GM21576 (cell line): ENCODE measurements around the gene CDCA4.

Source experiments
- ATAC-seq: cut with Tn5 transposase; IDR thresholded peaks from one replicate; pipeline ENCODE4 v1.9.1; 2021; ENCODE audit warnings: mild to moderate bottlenecking, moderate library complexity; ENCODE audit not compliant: unreplicated experiment

CDCA4 gene

GRCh38 chr14:105015242-105015641 lies 5.6 kb downstream of the CDCA4 start:
- no peak for ATAC-seq

- ATAC-seq = no peak
Observed at GRCh38 chr14:105014631-105015030, 6.3 kb downstream of the CDCA4 start.

- ATAC-seq = no peak
Observed at GRCh38 chr14:105014032-105014431, 6.9 kb downstream of the CDCA4 start.

GRCh38 chr14:105013150-105013785 lies 7.6 kb downstream of the CDCA4 start:
- no peak for ATAC-seq

- ATAC-seq = no peak
Observed at GRCh38 chr14:105012171-105012985, 8.5 kb downstream of the CDCA4 start.

- ATAC-seq = no peak
Observed at GRCh38 chr14:105011312-105011990, 9.4 kb downstream of the CDCA4 start.

- ATAC-seq = no peak
Observed at GRCh38 chr14:105010891-105011291, 10.0 kb downstream of the CDCA4 start.

- ATAC-seq = no peak
Observed at GRCh38 chr14:105010106-105010505, 10.8 kb downstream of the CDCA4 start.

GRCh38 chr14:105007593-105008264 lies 13.2 kb downstream of the CDCA4 start:
- ATAC-seq = no peak

- ATAC-seq = no peak
Observed at GRCh38 chr14:105006831-105007592, 13.9 kb downstream of the CDCA4 start.

- ATAC-seq = no peak
Observed at GRCh38 chr14:105005929-105006830, 14.7 kb downstream of the CDCA4 start.

- no peak for ATAC-seq
Observed at GRCh38 chr14:105005329-105005928, 15.5 kb downstream of the CDCA4 start.

GRCh38 chr14:104999361-104999760 lies 21.5 kb downstream of the CDCA4 start:
- no peak for ATAC-seq

- no peak for ATAC-seq
Observed at GRCh38 chr14:104998801-104999200, 22.1 kb downstream of the CDCA4 start.

GRCh38 chr14:104996483-104996882 lies 24.4 kb downstream of the CDCA4 start:
- ATAC-seq = no peak

GRCh38 chr14:104996032-104996431 lies 24.9 kb downstream of the CDCA4 start:
- ATAC-seq = no peak

GRCh38 chr14:104994978-104995377 lies 25.9 kb downstream of the CDCA4 start:
- ATAC-seq = no peak

- no peak for ATAC-seq
Observed at GRCh38 chr14:104993808-104994591, 26.9 kb downstream of the CDCA4 start.
